Stimulated activated CD4-positive, alpha-beta T cell treated with anti-CD3 and anti-CD28 coated beads, Interleukin-1b, Interleukin-23, amount 100 ng/mL, for 48 hours (primary cell): Measurements from ENCODE around the gene PRKCB.

ENCODE experiments used
- DNase-seq: peaks from one replicate; pipeline ENCODE4 v3.0.0-alpha.2; 2020

Gene PRKCB

GRCh38 chr16:24258791-24259190 lies 423.0 kb downstream of the PRKCB start:
- DNase-seq: no peak

GRCh38 chr16:24262816-24263215 lies 427.0 kb downstream of the PRKCB start:
- no peak for DNase-seq
